Measurements from ENCODE around the gene C1orf141.

GRCh38 chr1:67130673-67131072, 4.1 kb downstream of the C1orf141 start:
- TF ChIP-seq SP1 (IDR thresholded peaks at IDR 0.05), result no peak
- no peak for TF ChIP-seq EGR1 (IDR thresholded peaks at IDR 0.05; ENCODE audit: low read depth in 2 of 2)
- TF ChIP-seq CTCF (IDR thresholded peaks at IDR 0.05; ENCODE audit: low read depth, low read length, missing input control), result no peak
- no peak for TF ChIP-seq TAF1 (conservative IDR thresholded peaks at IDR 0.05)
- TF ChIP-seq NR2F2 (IDR thresholded peaks at IDR 0.05), result no peak
- no peak for TF ChIP-seq GABPA (IDR thresholded peaks at IDR 0.05 in 1 of 2, conservative IDR thresholded peaks at IDR 0.05 in 1 of 2)
- no peak for TF ChIP-seq REST (IDR thresholded peaks at IDR 0.05)
- TF ChIP-seq MAX (IDR thresholded peaks at IDR 0.05), result no peak
- no peak for TF ChIP-seq YY1 (IDR thresholded peaks at IDR 0.05)
- no peak for TF ChIP-seq HNF4A (conservative IDR thresholded peaks at IDR 0.05)
- no peak for TF ChIP-seq JUND (IDR thresholded peaks at IDR 0.05)
- no peak for TF ChIP-seq HNF4G (IDR thresholded peaks at IDR 0.05)
- no peak for TF ChIP-seq RAD21 (IDR thresholded peaks at IDR 0.05)
- TF ChIP-seq RXRA (IDR thresholded peaks at IDR 0.05), result no peak

Data from liver (tissue), 3 donors.